ENCODE data around the gene GPR153.

GPR153 gene

DNA sequence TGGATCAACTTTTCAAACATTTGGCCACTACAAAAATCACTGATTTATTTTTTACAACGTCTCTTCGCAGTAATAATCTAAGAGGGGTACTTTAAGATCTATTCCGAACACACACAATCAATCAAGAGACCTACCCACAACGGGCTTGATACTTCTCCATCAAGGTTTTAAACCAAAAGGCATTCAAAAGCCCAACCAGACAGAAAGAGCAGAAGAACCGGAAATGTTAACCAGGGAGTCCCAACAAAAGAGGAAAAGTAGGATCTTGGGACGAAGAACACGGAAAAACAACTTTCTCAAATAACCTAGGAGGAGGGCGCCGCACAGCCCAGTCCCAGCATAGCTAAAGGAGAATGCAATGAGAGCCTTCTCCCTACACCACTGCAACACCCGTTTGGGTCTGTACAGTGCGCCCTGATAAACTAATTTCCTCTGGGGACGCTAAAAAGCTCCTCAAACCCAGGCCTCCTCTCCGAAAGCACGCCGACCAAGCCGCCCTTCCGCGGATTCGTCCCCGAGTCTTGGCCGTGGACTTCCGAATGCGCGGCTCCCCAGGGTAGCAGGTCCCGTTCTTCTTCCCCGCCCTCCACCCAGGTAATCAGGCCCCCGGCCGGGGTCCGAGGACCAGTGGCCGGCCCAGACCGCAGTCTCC lies 62.1 kb downstream of the GPR153 start:
- no peak for DNase-seq

GRCh38 chr1:6197746-6198427 lies 63.0 kb downstream of the GPR153 start:
- no peak for DNase-seq

All from NCI-H345 (cell line).